Uterus (tissue), 4 donors: ENCODE measurements around the gene FAM228B. TPM values are rescaled to one million over a fixed set of nuclear protein-coding genes. Genes with fewer than 3 reads are reported as not detected.

Source experiments
- DNase-seq, 2 donors: peaks; one replicate each; pipeline ENCODE4 v3.0.0-alpha.2; 2019 to 2020
- H3K27ac ChIP-seq, 2 donors: fragments of 200-600 bp; sonication (generic); 1 replicate in 1 of 2; 2 replicates in 1 of 2; pipeline ENCODE4 v1.5.1; 2016 to 2018
- H3K27me3 ChIP-seq, 2 donors: fragments of 200-600 bp; sonication (generic); one replicate each; pipeline ENCODE4 v1.5.1; 2018 to 2019; ENCODE audit warnings: control low read depth in 1 of 2
- H3K36me3 ChIP-seq, 2 donors: fragments of 200-600 bp; sonication (generic); one replicate each; pipeline ENCODE4 v1.5.1; 2019; ENCODE audit warnings: control low read depth in 1 of 2
- H3K4me1 ChIP-seq, 2 donors: fragments of 200-600 bp; sonication (generic); one replicate each; pipeline ENCODE4 v1.5.1; 2018 to 2019; ENCODE audit warnings: control low read depth in 1 of 2
- H3K4me3 ChIP-seq, 2 donors: fragments of 200-600 bp; sonication (generic); 1 replicate in 1 of 2; 2 replicates in 1 of 2; pipeline ENCODE4 v1.5.1; 2018 to 2019; ENCODE audit warnings: mild to moderate bottlenecking in 1 of 2
- H3K9me3 ChIP-seq, 2 donors: fragments of 200-600 bp; sonication (generic); one replicate each; pipeline ENCODE4 v1.5.1; 2019; ENCODE audit warnings: control low read depth in 1 of 2
- POLR2A ChIP-seq, 2 donors: fragments of 450-650 bp; IDR thresholded peaks; one replicate each; pipeline ENCODE4 v1.6.1; 2016; ENCODE audit warnings: antibody characterized with exemption in 2 of 2, mild to moderate bottlenecking in 1 of 2, moderate library complexity in 1 of 2
- intact Hi-C: fragments of 100-400 bp; cut with DNase I; formaldehyde crosslinking; loops from one replicate; pipeline ENCODE4 v1.15.1; 2023; ENCODE audit warnings: low total_unique reads
- total RNA-seq, 4 donors: library from RNA; depleted of rRNA in 3 of 4; stranded (reverse); fragments of >200 nt in 3 of 4; gene quantifications; one replicate each; pipeline versions ENCODE4 v1.1.0 to v1.2.4, GENCODE V29; 2014 to 2023
- TF ChIP-seq, protein P1 (sequence below), 4 experiments: fragments of 200-600 bp in 2 of 4; fragments of 450-650 bp in 2 of 4; sonication (generic) in 2 of 4; IDR thresholded peaks; one replicate each; pipeline ENCODE4 v1.5.1; 2016 to 2019; ENCODE audit warnings: antibody characterized with exemption in 4 of 4, mild to moderate bottlenecking in 2 of 4, moderate library complexity in 1 of 4
- donor health status: DM: yes; HTN: yes; CAD: no.

The FAM228B gene
- 10 to 100 TPM; 25.1 to 96.1 (median 51.7) TPM for total RNA-seq

DNA sequence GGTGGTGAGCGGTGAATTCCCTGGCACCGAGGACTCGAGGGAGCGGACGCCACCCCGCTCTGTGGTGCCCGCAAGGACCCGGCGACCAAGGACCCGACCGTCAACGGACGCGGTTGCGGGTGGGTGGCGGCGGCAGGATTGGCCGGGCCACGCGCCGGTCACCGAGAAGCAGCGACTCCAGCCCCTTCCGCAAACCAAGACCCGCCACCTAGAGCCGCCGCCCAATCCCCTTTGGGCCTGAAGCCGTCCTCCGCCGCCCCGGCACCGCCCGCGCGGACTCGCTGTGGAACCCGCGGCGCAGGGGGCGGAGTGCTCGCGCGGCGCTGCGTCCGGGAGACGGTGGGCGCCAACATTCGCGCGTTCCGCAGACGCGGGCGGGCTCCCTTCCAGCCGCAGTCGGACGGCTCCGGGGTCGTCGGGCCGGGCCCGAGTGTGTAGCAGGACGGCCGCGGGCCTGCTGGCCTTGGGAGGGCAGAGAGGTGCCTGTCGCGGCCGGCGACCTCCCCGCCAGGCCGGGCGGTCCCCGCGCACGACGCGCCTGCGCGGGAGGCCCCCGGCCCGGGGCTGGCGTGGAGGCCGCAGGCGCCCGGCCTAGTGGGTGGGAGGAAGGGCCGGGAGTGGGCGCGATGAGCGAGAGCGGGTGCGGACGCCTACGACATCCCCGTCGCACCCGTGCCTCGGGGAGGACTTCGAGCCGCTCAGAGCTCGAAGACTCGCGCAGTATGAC is at the start of gene FAM228B, which contains the start of gene PFN4:
FAM228B (plus strand) TSS at position 275 of the 727 bp plus-strand sequence. CDS start 893 bp downstream, outside the sequence.
PFN4 (minus strand) TSS at position 140 of the 727 bp plus-strand sequence. CDS start 799 bp downstream, outside the sequence.
- Histone ChIP-seq H3K36me3 (no peaks in the 10 kb centered on the region), H3K27me3 (no peaks in the 10 kb centered on the region), H3K9me3 (no peaks in the 10 kb centered on the region), H3K4me1 (peaks cover 0 to 4% of the 10 kb centered on the region in 2 donors), H3K27ac (peak within 1 kb of the TSS; percentile 92 to 97), H3K4me3 (peak within 1 kb of the TSS; percentile 73 to 84)
- intact Hi-C loops, result no loop called here
- DNase-seq, result peak; percentile 87 to 88
- TF ChIP-seq POLR2A (IDR thresholded peaks at IDR 0.05), result peak; percentile 61 to 91
- TF ChIP-seq, protein P1, sequence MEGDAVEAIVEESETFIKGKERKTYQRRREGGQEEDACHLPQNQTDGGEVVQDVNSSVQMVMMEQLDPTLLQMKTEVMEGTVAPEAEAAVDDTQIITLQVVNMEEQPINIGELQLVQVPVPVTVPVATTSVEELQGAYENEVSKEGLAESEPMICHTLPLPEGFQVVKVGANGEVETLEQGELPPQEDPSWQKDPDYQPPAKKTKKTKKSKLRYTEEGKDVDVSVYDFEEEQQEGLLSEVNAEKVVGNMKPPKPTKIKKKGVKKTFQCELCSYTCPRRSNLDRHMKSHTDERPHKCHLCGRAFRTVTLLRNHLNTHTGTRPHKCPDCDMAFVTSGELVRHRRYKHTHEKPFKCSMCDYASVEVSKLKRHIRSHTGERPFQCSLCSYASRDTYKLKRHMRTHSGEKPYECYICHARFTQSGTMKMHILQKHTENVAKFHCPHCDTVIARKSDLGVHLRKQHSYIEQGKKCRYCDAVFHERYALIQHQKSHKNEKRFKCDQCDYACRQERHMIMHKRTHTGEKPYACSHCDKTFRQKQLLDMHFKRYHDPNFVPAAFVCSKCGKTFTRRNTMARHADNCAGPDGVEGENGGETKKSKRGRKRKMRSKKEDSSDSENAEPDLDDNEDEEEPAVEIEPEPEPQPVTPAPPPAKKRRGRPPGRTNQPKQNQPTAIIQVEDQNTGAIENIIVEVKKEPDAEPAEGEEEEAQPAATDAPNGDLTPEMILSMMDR (IDR thresholded peaks at IDR 0.05), result peak in 1 of 4 experiments; percentile 16

DNA sequence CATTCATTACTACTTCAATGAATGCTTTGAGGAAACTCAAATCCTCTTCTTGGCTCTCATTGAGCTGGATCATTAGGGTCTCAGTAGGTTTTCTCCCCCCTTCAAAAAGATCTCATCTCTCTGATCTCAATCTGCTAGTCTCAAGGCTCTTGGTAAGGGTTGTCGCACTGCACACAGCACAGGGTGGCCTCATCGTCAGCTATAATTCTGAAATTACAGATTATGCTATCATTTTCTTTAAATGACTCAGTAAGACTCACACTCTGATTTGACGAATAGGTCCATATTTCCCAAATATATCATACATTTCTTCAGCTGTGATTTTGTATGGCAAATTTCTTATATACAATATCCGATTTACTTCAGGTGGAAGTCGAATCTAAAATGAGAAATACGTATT is 49.5 kb upstream of the FAM228B start:
- H3K9me3 ChIP-seq, result no peaks in the 10 kb centered on the region
- H3K4me1 ChIP-seq, result no peaks in the 10 kb centered on the region
- TF ChIP-seq, protein P1 (IDR thresholded peaks at IDR 0.05), result no peak
- no peak for TF ChIP-seq POLR2A (IDR thresholded peaks at IDR 0.05)
- no peak overlapping the region for H3K4me3 ChIP-seq
- H3K36me3 ChIP-seq, result no peaks in the 10 kb centered on the region
- no peak for DNase-seq
- intact Hi-C loops, result loop anchor here (10.0 kb wide), 1 partner anchor 149 kb away; the partner anchor contains the start of gene ATAD2B
- no peak overlapping the region for H3K27ac ChIP-seq
- no peaks in the 10 kb centered on the region for H3K27me3 ChIP-seq

DNA sequence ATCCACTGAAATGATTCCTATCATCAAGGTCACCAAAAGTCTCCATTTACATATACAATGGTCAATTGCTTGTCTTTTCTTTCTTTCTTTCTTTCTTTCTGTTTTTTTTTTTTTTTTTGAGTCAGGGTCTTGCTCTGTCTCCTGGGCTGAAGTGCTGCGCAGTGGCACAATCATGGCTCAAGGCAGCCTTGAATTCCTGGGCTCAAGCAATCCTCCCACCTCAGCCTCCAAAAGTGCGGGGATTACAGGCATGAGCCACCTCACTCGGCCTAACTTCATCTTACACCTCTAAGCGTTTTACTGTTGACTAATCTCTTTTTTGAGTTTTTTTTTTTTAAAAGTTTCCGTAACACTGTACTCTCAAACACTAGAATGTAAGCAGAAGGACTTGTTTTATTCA is 48.0 kb upstream of the FAM228B start:
- Histone ChIP-seq H3K27ac (peak overlapping the region; percentile 87 to 95), H3K36me3 (no peaks in the 10 kb centered on the region), H3K4me3 (peak overlapping the region; percentile 64 to 79), H3K27me3 (no peaks in the 10 kb centered on the region), H3K9me3 (no peaks in the 10 kb centered on the region), H3K4me1 (no peaks in the 10 kb centered on the region)
- DNase-seq, result no peak
- TF ChIP-seq, protein P1 (IDR thresholded peaks at IDR 0.05), result no peak
- TF ChIP-seq POLR2A (IDR thresholded peaks at IDR 0.05), result no peak
- intact Hi-C loops, result loop anchor here (10.0 kb wide), 1 partner anchor 150 kb away; the partner anchor contains the start of gene ATAD2B

DNA sequence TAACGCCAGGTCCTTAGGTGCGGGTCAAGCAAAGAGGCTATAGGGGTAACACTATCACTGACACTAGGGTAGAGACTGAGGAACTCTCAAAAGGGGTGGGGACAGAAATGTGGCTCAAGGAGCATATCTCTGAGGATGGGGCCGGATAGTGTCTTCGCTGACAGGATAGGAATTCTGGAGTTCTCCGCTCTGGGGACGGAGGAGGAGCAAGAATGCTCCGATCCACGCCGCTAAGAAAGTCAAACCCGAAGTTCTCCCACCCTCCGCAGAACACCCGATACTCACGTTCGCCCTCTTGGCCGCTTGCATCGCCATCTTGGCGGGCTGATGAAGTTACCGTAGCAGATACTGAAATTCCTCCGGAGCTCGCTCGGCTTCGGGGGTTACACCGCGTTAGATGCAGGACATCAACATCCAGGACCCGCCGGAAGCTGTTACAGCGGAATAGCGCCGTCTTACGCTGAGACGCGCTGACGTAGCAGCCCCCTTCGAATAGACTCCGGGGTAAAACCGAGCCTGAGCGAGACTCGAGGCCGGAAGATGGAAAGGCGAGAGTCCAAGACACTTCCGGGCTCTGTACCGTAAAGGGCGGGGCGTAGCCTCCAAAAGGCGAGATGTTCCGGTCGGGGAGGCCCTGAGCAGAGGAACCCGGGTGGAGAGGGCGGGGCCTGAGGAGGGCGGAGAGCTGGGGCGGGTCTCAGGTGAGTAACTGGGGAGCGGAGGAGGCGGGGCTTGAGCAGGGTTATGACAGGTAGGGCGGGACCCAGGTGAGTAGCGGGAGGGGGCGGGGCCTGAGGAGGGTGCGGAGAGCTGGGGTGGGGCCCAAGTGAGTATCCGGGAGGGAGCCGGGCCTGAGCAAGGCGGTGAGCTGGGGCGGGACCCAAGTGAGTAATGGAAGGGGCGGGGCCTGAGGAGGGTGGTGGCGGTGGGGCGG is 47.1 kb upstream of the FAM228B start, which contains the start of gene SF3B6:
SF3B6 (minus strand) TSS at position 412 of the 934 bp plus-strand sequence; CDS start at position 315, 97 bp downstream.
- peak within 1 kb of the TSS; percentile 87 to 95 for H3K27ac ChIP-seq
- DNase-seq, result peak; percentile 97 to 98
- H3K4me3 ChIP-seq, result peak within 1 kb of the TSS; percentile 64 to 79
- intact Hi-C loops, result loop anchor here (10.0 kb wide), 1 partner anchor 151 kb away; the partner anchor contains the start of gene ATAD2B
- no peaks in the 10 kb centered on the region for H3K9me3 ChIP-seq
- TF ChIP-seq, protein P1 (IDR thresholded peaks at IDR 0.05), result peak in 2 of 4 experiments; percentile 21 to 28
- peak; percentile 51 to 70 for TF ChIP-seq POLR2A (IDR thresholded peaks at IDR 0.05)
- H3K36me3 ChIP-seq, result no peaks in the 10 kb centered on the region
- no peaks in the 10 kb centered on the region for H3K4me1 ChIP-seq
- no peaks in the 10 kb centered on the region for H3K27me3 ChIP-seq
